GM18508 (cell line): ENCODE data around the gene BTN1A1.
A peak's percentile ranks its signal among the peaks of the same experiment; 100 is the strongest.
"Not testable (repeated sequence)": the region's sequence is repeated elsewhere in the genome, so short reads cannot be mapped to it uniquely, and the experiment has no call there.

Source experiments
- ATAC-seq: cut with Tn5 transposase; IDR thresholded peaks from one replicate; pipeline ENCODE4 v1.9.1; 2021; ENCODE audit warnings: moderate number of reproducible peaks; ENCODE audit not compliant: insufficient read depth, unreplicated experiment

Gene BTN1A1

GRCh38 chr6:26500102-26500501 lies at the start of gene BTN1A1:
BTN1A1 (plus strand) TSS chr6:26500303; CDS start chr6:26501287, 984 bp downstream.
- ATAC-seq: no peak

GRCh38 chr6:26452631-26453235 lies 47.4 kb upstream of the BTN1A1 start:
- no peak for ATAC-seq

- no peak for ATAC-seq
These were observed 45.5 kb upstream of the BTN1A1 start for GRCh38 chr6:26454631-26455030.

- ATAC-seq: no peak
These were observed 44.6 kb upstream of the BTN1A1 start for GRCh38 chr6:26455357-26455970.

GRCh38 chr6:26457264-26457805 lies 42.8 kb upstream of the BTN1A1 start:
- no peak for ATAC-seq

GRCh38 chr6:26457806-26458688 lies 42.1 kb upstream of the BTN1A1 start, which contains the start of gene BTN2A1:
BTN2A1 (plus strand) TSS chr6:26457955; CDS start chr6:26458637, 682 bp downstream.
- peak; percentile 90 for ATAC-seq

GRCh38 chr6:26459023-26459810 lies 40.9 kb upstream of the BTN1A1 start:
- no peak for ATAC-seq

GRCh38 chr6:26461353-26461752 lies 38.8 kb upstream of the BTN1A1 start:
- ATAC-seq: not testable (repeated sequence)

GRCh38 chr6:26464014-26464413 lies 36.1 kb upstream of the BTN1A1 start:
- no peak for ATAC-seq

GRCh38 chr6:26464416-26465131 lies 35.5 kb upstream of the BTN1A1 start:
- no peak for ATAC-seq

GRCh38 chr6:26465776-26466175 lies 34.3 kb upstream of the BTN1A1 start:
- no peak for ATAC-seq

- no peak for ATAC-seq
These were observed 31.3 kb upstream of the BTN1A1 start for GRCh38 chr6:26468829-26469228.

- no peak for ATAC-seq
These were observed 29.5 kb upstream of the BTN1A1 start for GRCh38 chr6:26470643-26471042.

GRCh38 chr6:26471970-26472369 lies 28.1 kb upstream of the BTN1A1 start:
- no peak for ATAC-seq

GRCh38 chr6:26472549-26473290 lies 27.4 kb upstream of the BTN1A1 start:
- ATAC-seq: no peak

GRCh38 chr6:26473429-26473757 lies 26.7 kb upstream of the BTN1A1 start:
- ATAC-seq: no peak

- ATAC-seq: peak; percentile 86
These were observed 26.2 kb upstream of the BTN1A1 start for GRCh38 chr6:26473758-26474438.

GRCh38 chr6:26474439-26474881 lies 25.6 kb upstream of the BTN1A1 start:
- ATAC-seq: no peak
